Measurements from ENCODE around the gene LOXL4.

The LOXL4 gene

DNA sequence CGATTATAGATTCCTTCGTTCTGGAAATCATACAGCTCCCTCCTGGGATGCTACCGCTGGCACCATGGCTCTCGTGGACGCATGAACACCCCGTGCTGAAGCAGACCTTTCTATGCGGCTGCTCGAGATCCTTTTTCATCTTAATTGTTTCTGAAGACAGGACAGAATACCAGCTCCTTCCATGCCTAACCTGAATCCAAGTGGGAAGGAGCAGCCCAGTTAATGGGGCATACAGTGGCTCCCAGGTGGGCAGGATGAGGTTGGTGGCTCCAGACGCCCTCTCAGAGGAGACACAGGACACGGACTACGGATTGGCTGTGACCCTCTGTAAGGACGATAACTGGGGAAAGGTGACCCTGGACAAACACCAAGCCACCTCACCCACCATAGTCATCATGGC lies 18.4 kb upstream of the LOXL4 start:
- DNase-seq (ENCODE audit: low read depth in 2 of 2), result no peak
- TF ChIP-seq, protein P1, sequence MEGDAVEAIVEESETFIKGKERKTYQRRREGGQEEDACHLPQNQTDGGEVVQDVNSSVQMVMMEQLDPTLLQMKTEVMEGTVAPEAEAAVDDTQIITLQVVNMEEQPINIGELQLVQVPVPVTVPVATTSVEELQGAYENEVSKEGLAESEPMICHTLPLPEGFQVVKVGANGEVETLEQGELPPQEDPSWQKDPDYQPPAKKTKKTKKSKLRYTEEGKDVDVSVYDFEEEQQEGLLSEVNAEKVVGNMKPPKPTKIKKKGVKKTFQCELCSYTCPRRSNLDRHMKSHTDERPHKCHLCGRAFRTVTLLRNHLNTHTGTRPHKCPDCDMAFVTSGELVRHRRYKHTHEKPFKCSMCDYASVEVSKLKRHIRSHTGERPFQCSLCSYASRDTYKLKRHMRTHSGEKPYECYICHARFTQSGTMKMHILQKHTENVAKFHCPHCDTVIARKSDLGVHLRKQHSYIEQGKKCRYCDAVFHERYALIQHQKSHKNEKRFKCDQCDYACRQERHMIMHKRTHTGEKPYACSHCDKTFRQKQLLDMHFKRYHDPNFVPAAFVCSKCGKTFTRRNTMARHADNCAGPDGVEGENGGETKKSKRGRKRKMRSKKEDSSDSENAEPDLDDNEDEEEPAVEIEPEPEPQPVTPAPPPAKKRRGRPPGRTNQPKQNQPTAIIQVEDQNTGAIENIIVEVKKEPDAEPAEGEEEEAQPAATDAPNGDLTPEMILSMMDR (IDR thresholded peaks at IDR 0.05; ENCODE audit: low read depth, low read length), result no peak
- H3K4me3 ChIP-seq (replicated peaks in 1 of 2; ENCODE audit: low read depth in 2 of 2, low read length in 2 of 2), result no peak overlapping the region

DNA sequence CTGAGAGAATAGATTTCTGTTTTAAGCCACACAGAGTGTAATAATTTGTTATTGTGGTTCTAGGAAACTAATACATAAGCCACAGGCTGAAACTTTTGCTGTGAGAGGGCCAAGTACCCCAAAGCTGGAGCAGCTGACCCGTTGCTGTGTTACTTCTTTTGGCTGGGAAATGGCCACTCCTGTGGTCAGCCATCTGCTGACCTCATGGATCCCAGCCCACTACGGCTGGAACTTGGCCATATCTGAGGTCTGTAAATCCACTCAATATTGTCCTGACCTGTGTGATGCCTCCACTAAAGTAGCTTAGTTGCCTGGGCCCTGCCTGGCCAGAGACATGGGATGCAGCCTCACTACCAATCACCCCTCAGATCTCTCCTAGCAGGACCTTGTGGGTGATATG lies 17.4 kb upstream of the LOXL4 start:
- no peak overlapping the region for H3K4me3 ChIP-seq (replicated peaks in 1 of 2; ENCODE audit: low read depth in 2 of 2, low read length in 2 of 2)
- TF ChIP-seq, protein P1 (IDR thresholded peaks at IDR 0.05; ENCODE audit: low read depth, low read length), result no peak

DNA sequence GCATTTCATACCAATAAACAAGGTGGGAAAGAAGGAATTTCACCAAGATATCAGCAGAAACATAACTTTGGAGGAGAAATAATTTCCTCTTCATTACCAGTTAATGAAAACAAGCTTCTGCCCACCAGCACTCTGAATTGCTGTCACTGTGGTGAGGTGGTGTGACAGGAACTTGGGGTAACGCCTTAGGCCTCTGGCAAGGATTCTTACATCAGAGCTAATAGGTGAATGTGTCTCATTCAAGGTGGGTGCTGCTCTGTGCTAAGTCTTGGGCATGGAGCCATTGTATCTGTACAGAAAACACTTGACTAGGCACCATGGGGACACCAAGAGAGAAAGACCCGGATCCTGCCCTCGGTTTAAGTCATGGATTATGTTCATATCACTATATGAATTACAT lies 8.3 kb upstream of the LOXL4 start:
- no peak for DNase-seq (ENCODE audit: low read depth in 2 of 2)
- TF ChIP-seq, protein P1 (IDR thresholded peaks at IDR 0.05; ENCODE audit: low read depth, low read length), result no peak
- H3K4me3 ChIP-seq (replicated peaks in 1 of 2; ENCODE audit: low read depth in 2 of 2, low read length in 2 of 2), result no peak overlapping the region

More for the DNA sequence above, 17.4 kb upstream of the LOXL4 start:
- DNase-seq (ENCODE audit: low read depth in 2 of 2), result no peak

DNA sequence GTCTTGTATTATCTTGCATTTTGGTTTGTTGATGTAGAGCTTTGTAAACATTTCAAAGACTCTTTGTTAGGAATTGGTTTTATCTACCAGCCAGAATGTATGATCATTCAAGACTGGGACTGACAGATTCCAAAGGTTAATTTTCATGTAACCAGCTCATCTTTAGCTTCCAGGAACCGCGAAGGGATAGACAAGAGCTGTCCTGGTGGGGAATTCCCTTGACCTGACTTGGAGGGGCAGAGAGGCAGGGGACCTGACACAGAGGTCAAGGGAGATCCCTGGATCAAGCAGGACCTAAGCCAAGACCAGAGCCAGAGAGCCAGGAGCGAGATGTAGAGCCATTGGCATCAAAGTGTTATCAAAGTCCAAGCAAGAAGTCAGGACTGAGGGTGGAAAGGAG lies 6.6 kb upstream of the LOXL4 start:
- DNase-seq (ENCODE audit: low read depth in 2 of 2), result no peak
- H3K4me3 ChIP-seq (replicated peaks in 1 of 2; ENCODE audit: low read depth in 2 of 2, low read length in 2 of 2), result no peak overlapping the region
- TF ChIP-seq, protein P1 (IDR thresholded peaks at IDR 0.05; ENCODE audit: low read depth, low read length), result no peak

DNA sequence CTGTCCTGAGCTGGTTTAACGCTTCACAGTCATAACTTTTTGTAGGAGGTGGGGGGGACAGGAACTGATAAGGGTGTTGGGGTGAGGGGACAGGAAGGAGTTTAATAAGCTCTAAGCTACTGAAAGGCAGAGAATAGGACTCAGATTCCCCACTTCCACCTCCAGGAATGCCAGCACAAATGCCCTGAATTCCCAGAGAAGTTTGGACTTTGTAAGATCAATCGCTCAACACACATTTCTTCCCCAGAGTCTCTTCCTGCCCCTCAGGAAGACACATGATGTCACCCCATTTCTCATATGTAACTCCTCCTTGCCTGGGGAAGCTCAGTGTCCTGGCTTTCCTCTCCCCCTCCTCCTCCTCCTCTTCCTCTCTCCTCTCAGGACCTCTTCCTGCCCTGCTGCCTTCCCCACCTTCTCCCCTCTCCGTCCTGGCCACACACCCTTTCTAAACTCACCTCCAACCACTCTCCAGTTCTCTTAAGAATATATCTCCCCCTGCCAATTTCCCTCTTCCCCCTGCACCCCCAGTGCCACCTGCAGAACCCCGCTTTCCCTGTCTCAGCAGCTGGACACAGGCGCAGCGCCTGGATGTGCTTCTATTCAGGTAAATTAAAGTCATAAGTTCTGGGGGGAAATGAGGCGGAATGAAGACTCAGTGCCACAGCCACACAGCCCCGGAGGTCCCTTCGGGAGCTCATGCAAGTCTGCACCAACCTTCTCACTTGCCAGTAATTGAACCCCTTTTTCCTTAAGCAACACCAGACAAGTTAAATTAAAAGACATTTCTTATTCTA lies 5.3 kb upstream of the LOXL4 start:
- no peak overlapping the region for H3K4me3 ChIP-seq (replicated peaks in 1 of 2; ENCODE audit: low read depth in 2 of 2, low read length in 2 of 2)
- DNase-seq (ENCODE audit: low read depth in 2 of 2), result no peak
- TF ChIP-seq, protein P1 (IDR thresholded peaks at IDR 0.05; ENCODE audit: low read depth, low read length), result no peak

DNA sequence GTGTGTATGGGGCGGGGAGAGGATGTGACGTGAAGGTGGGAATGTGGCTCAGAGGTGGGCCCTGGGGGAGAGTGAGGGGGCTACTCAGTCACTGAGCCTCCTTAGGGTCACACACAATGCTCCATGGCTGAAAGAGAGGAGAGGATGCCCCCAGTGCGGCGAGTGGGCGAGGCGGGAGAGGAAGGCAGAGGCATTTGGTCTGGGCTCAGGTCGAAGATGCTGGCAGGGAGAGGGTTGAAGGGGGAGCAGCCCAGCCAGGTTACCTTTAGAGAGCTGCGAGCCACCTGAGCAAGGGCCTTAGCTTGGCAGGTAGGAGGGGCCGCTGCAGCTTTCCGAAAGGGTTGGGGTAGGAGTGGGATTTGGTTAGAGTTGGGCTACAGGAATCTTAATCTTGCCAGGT lies 4.7 kb upstream of the LOXL4 start:
- no peak overlapping the region for H3K4me3 ChIP-seq (replicated peaks in 1 of 2; ENCODE audit: low read depth in 2 of 2, low read length in 2 of 2)
- no peak for DNase-seq (ENCODE audit: low read depth in 2 of 2)
- TF ChIP-seq, protein P1 (IDR thresholded peaks at IDR 0.05; ENCODE audit: low read depth, low read length), result no peak

DNA sequence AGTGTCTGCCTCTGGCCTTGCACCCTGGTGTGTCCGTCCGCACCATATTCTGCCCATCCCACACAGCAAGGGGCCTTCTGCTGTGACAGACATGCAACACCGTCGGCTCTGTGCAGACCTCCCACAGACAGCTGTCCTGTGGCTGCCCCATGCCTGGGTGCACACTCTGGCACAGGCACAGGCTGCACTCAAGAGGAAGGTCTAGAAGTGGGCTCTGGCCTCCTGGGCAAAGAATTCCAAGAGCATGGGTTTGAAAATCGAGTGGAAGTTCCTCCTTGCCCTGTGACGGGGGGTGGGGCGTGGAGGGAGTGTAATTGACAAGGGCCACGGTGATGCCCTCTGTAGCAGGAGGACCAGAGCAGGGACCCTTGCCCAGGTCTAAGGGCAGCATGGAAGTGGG lies 4.3 kb upstream of the LOXL4 start:
- DNase-seq (ENCODE audit: low read depth in 2 of 2), result no peak
- H3K4me3 ChIP-seq (replicated peaks in 1 of 2; ENCODE audit: low read depth in 2 of 2, low read length in 2 of 2), result no peak overlapping the region
- TF ChIP-seq, protein P1 (IDR thresholded peaks at IDR 0.05; ENCODE audit: low read depth, low read length), result no peak

Measured in cardiac fibroblast (primary cell).